ENCODE results near the gene ASIC3. TPM values are rescaled to one million over a fixed set of nuclear protein-coding genes. Genes with fewer than 3 reads are reported as not detected.

ASIC3 gene
- total and polyA plus RNA-seq, 2 of the 8 experiments (the other 6 are each of a cell fraction or from before 2014, with no cell fraction given): 1.6 to 1.9 TPM

- TF ChIP-seq SIN3A (conservative IDR thresholded peaks at IDR 0.05 in 1 of 2, IDR thresholded peaks at IDR 0.05 in 1 of 2; ENCODE audit: low read depth in 1 of 2, low read length in 2 of 2) (no peak), MAX (IDR thresholded peaks at IDR 0.05) (no peak), USF2 (IDR thresholded peaks at IDR 0.05; ENCODE audit: low read length) (no peak), TBP (IDR thresholded peaks at IDR 0.05; ENCODE audit: low read depth, low read length) (no peak), TAF7 (optimal IDR thresholded peaks at IDR 0.05; ENCODE audit: borderline replicate concordance, low read depth, low read length) (no peak), TAF1 (IDR thresholded peaks at IDR 0.05; ENCODE audit: low read depth, low read length) (no peak), RAD21 (IDR thresholded peaks at IDR 0.05 in 1 of 2, conservative IDR thresholded peaks at IDR 0.05 in 1 of 2; ENCODE audit: low read depth in 2 of 2, low read length in 2 of 2) (no peak), CTBP2 (IDR thresholded peaks at IDR 0.05; ENCODE audit: borderline replicate concordance, insufficient read depth, insufficient read length, low read length) (no peak), CHD2 (IDR thresholded peaks at IDR 0.05; ENCODE audit: low read length) (no peak), RXRA (IDR thresholded peaks at IDR 0.05; ENCODE audit: insufficient read depth, low read depth, low read length) (no peak), KDM5A (IDR thresholded peaks at IDR 0.05; ENCODE audit: low read length) (no peak)
Observed at GRCh38 chr7:151089893-151090730, 41.8 kb downstream of the ASIC3 start (continued).
